K562 (cell line): ENCODE results near the gene SUCLG1. TPM values are rescaled to one million over a fixed set of nuclear protein-coding genes. Genes with fewer than 3 reads are reported as not detected.

Experiments
- ATAC-seq: fragments of 200-7000 bp; cut with Tn5 transposase; 3 replicates; pipeline ENCODE4 v1.9.1; 2020; ENCODE audit warnings: moderate library complexity
- BruUV-seq: library from RNA; stranded (reverse); fragments of 400-500 nt; replicated peaks from 2 replicates; lab custom pipeline; 2021; lab: Mats Ljungman, UMichigan
- CTCF ChIA-PET: fragments of 300-600 bp; formaldehyde crosslinking; extraction: SDS; loops from one replicate; lab custom pipeline; 2021; ENCODE audit warnings: low intra/inter-chr PET ratio; lab: Yijun Ruan, JAX
- POLR2A ChIA-PET: fragments of 300-600, 350-650 bp; sonication (Branson Sonifier 250); formaldehyde crosslinking; extraction: SDS; loops from one replicate; lab custom pipeline; 2021; ENCODE audit warnings: antibody characterized with exemption, inconsistent platforms; lab: Yijun Ruan, JAX
- DNase-seq, 4 experiments: peaks; one replicate each; pipeline versions ENCODE4 v3.0.0 to v3.0.0-alpha.2; 2011 to 2018; ENCODE audit warnings: low spot score in 3 of 4, mixed read lengths in 3 of 4; ENCODE audit errors: extremely low read depth in 1 of 4
- FAIRE-seq: peaks from 2 replicates; lab custom pipeline; 2011; peaks lifted over from hg19 to GRCh38; lab: Jason Lieb, UNC
- H2AFZ ChIP-seq: 2 replicates; pipeline ENCODE4 v1.6.0; 2011; ENCODE audit warnings: low read depth, low read length, control low read depth, inconsistent platforms
- H3K27ac ChIP-seq: fragments of 200-600 bp; 3 replicates; pipeline ENCODE4 v1.8.0; 2011; ENCODE audit warnings: low read depth, mild to moderate bottlenecking, control low read depth, inconsistent platforms, low read length, moderate library complexity, mixed read lengths; ENCODE audit errors: extremely low read depth
- H3K27me3 ChIP-seq, 2 experiments: fragments of 300-600 bp in 1 of 2; 2 replicates in 1 of 2; 3 replicates in 1 of 2; pipeline versions ENCODE4 v1.6.0 to v1.8.0; 2011; ENCODE audit warnings: inconsistent platforms in 2 of 2, low read length in 2 of 2, mild to moderate bottlenecking in 1 of 2, mixed read lengths in 1 of 2, moderate library complexity in 1 of 2; ENCODE audit not compliant: control insufficient read depth in 2 of 2, insufficient read depth in 2 of 2
- H3K36me3 ChIP-seq: fragments of 300-600 bp; 3 replicates; pipeline ENCODE4 v1.8.0; 2011; ENCODE audit warnings: mild to moderate bottlenecking, low read length, inconsistent platforms; ENCODE audit not compliant: control insufficient read depth, insufficient read depth
- H3K4me1 ChIP-seq, 2 experiments: fragments of 200-600 bp in 1 of 2; replicated peaks in 1 of 2; 2 replicates in 1 of 2; 3 replicates in 1 of 2; pipeline versions ENCODE4 v1.5.1 to v1.8.0; 2011; ENCODE audit warnings: inconsistent platforms in 2 of 2, low read length in 2 of 2, mild to moderate bottlenecking in 1 of 2, mixed read lengths in 1 of 2, moderate library complexity in 1 of 2; ENCODE audit not compliant: control insufficient read depth in 2 of 2, insufficient read depth in 2 of 2
- H3K4me2 ChIP-seq: 2 replicates; pipeline ENCODE4 v1.6.1; 2011; ENCODE audit warnings: low read length, control low read depth, inconsistent platforms, mixed read lengths; ENCODE audit not compliant: insufficient read depth
- H3K4me3 ChIP-seq: fragments of 200-600 bp; sonication (generic), shearing (Covaris generic); 2 replicates; pipeline ENCODE4 v1.5.1; 2016; ENCODE audit warnings: control low read depth, inconsistent platforms
- H3K79me2 ChIP-seq: fragments of 200-600 bp; 3 replicates; pipeline ENCODE4 v1.8.0; 2011; ENCODE audit warnings: low read length, inconsistent platforms; ENCODE audit not compliant: control insufficient read depth, insufficient read depth
- H3K9ac ChIP-seq, 2 experiments: 2 replicates each; pipeline versions ENCODE4 v1.6.0 to v1.6.1; 2011; ENCODE audit warnings: low read depth in 2 of 2, low read length in 2 of 2, control low read depth in 1 of 2, inconsistent platforms in 1 of 2, mild to moderate bottlenecking in 1 of 2, mixed read lengths in 1 of 2; ENCODE audit not compliant: insufficient read depth in 1 of 2
- H3K9me1 ChIP-seq: one replicate; pipeline ENCODE4 v1.6.0; 2011; ENCODE audit warnings: inconsistent platforms, mild to moderate bottlenecking, low read length, moderate library complexity; ENCODE audit not compliant: control insufficient read depth, insufficient read depth
- H3K9me3 ChIP-seq: replicated peaks from 2 replicates; pipeline ENCODE4 v1.5.1; 2011; ENCODE audit warnings: low read depth, low read length, inconsistent platforms; ENCODE audit not compliant: control insufficient read depth, insufficient read depth
- H4K20me1 ChIP-seq: replicated peaks from 2 replicates; pipeline ENCODE4 v1.6.1; 2011; ENCODE audit warnings: low read length, inconsistent platforms, mixed read lengths; ENCODE audit not compliant: control insufficient read depth, insufficient read depth
- EP300 ChIP-seq: IDR thresholded peaks from 2 replicates; pipeline ENCODE4 v1.6.1; 2012; ENCODE audit warnings: low read length, improper control_type of control experiment
- NFIC ChIP-seq: fragments of 450-650 bp; IDR thresholded peaks from 2 replicates; pipeline ENCODE4 v1.6.1; 2017; ENCODE audit warnings: mild to moderate bottlenecking, inconsistent platforms
- PHTF2 ChIP-seq: fragments of 250-450 bp; sonication (Bioruptor Pico); IDR thresholded peaks from 2 replicates; pipeline ENCODE4 v1.5.0; 2021; ENCODE audit warnings: mild to moderate bottlenecking
- POLR2H ChIP-seq: IDR thresholded peaks from 2 replicates; pipeline ENCODE4 v1.6.1; 2016; ENCODE audit warnings: missing genetic modification characterization, low read depth, mild to moderate bottlenecking, control low read depth, missing compliant biosample characterization, moderate library complexity
- ZNF140 ChIP-seq: fragments of 250-450 bp; sonication (Bioruptor Pico); IDR thresholded peaks from 2 replicates; pipeline ENCODE4 v1.8.0; 2021; ENCODE audit warnings: moderate library complexity, mild to moderate bottlenecking, inconsistent platforms
- ZNF232 ChIP-seq: sonication (generic); formaldehyde crosslinking; IDR thresholded peaks from 2 replicates; pipeline ENCODE4 v1.8.0; 2022; ENCODE audit warnings: mild to moderate bottlenecking, missing genetic modification reagents
- WGBS: fragments of 100-300 bp; shearing (Covaris generic); methylation state at CpG from one replicate; pipeline ENCODE4 v1.1.6; 2016; ENCODE audit warnings: low coverage, mixed read lengths; ENCODE audit not compliant: insufficient coverage; ENCODE audit errors: missing lambda C conversion rate; 5-methylcytosine and 5-hydroxymethylcytosine counted together
- in situ Hi-C: fragments of 300-500 bp; cut with MboI; formaldehyde crosslinking; loops from 4 replicates; pipeline ENCODE4 v1.15.0; 2018; ENCODE audit warnings: inconsistent platforms, mixed read lengths
- intact Hi-C: fragments of 100-400 bp; cut with micrococcal nuclease; formaldehyde crosslinking; loops from 2 replicates; pipeline ENCODE4 v1.14.2; 2022
- polyA plus RNA-seq, 8 experiments: library from polyadenylated mRNA; depleted of rRNA in 4 of 8; stranded (reverse) in 5 of 8; unstranded in 3 of 8; fragments of >200 nt; fragmentation: Nextera tagmentation in 2 of 8; fragmentation: Illumina TruSeq in 1 of 8; extraction: Ambion mirVana in 2 of 8; extraction: Trizol in 1 of 8; gene quantifications; 2 replicates each; pipeline versions ENCODE4 v1.2.1 to v1.2.3, GENCODE V29; 2011 to 2014; ENCODE audit warnings: inconsistent platforms in 1 of 8, missing spikeins in 1 of 8
- total RNA-seq, 7 experiments: library from RNA; depleted of rRNA in 6 of 7; stranded (reverse); fragments of >200 nt in 6 of 7; fragmentation: Illumina TruSeq in 2 of 7; extraction: Trizol in 2 of 7; gene quantifications; 2 replicates each; pipeline versions ENCODE4 v1.2.1 to v1.2.3, GENCODE V29; 2011 to 2021; ENCODE audit warnings: low replicate concordance in 1 of 7
- TF ChIP-seq, protein P1 (sequence below): fragments of 450-650 bp; formaldehyde crosslinking; IDR thresholded peaks from 2 replicates; pipeline ENCODE4 v1.4.0; 2020; ENCODE audit warnings: mild to moderate bottlenecking, mixed read lengths

SUCLG1 gene
- total and polyA plus RNA-seq, 9 of the 15 experiments (the other 6 are each of a cell fraction or from before 2014, with no cell fraction given): 90.5 to 325 (median 115) TPM

GRCh38 chr2:84456156-84456555 lies 2.9 kb downstream of the SUCLG1 start:
- ATAC-seq (no peak), DNase-seq (no peak), FAIRE-seq (no peak)
- WGBS: 65% methylated on average over 4 of the region's 4 CpGs
- H3K27me3 ChIP-seq: no peaks in the 10 kb centered on the region
- H2AFZ ChIP-seq: no peak overlapping the region
- H3K9ac ChIP-seq: no peak overlapping the region
- no peak overlapping the region; the same call in 1 of the 2 replicates for H3K4me2 ChIP-seq
- peaks cover 39% of the 10 kb centered on the region for H3K36me3 ChIP-seq
- peaks cover 14% of the 10 kb centered on the region; the same call in 1 of the 2 replicates for H4K20me1 ChIP-seq
- peaks cover 80% of the 10 kb centered on the region for H3K79me2 ChIP-seq
- H3K4me3 ChIP-seq: no peak overlapping the region
- H3K9me3 ChIP-seq: no peaks in the 10 kb centered on the region
- CTCF ChIA-PET: no interaction called here
- no TSS peak for BruUV-seq
- no peak for TF ChIP-seq ZNF232
- TF ChIP-seq POLR2H (tag): no peak
- no peak for TF ChIP-seq ZNF140 (CRISPR knock-in tag)
- TF ChIP-seq NFIC: no peak
- no peak for TF ChIP-seq EP300
- TF ChIP-seq, protein P1, sequence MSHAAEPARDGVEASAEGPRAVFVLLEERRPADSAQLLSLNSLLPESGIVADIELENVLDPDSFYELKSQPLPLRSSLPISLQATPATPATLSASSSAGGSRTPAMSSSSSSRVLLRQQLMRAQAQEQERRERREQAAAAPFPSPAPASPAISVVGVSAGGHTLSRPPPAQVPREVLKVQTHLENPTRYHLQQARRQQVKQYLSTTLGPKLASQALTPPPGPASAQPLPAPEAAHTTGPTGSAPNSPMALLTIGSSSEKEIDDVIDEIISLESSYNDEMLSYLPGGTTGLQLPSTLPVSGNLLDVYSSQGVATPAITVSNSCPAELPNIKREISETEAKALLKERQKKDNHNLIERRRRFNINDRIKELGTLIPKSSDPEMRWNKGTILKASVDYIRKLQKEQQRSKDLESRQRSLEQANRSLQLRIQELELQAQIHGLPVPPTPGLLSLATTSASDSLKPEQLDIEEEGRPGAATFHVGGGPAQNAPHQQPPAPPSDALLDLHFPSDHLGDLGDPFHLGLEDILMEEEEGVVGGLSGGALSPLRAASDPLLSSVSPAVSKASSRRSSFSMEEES: no peak
- TF ChIP-seq PHTF2 (CRISPR knock-in tag): no peak
- H3K9me1 ChIP-seq: peaks cover 8% of the 10 kb centered on the region
- intact Hi-C loops: no loop called here
- in situ Hi-C loops: no loop called here
- POLR2A ChIA-PET: no interaction called here
- H3K27ac ChIP-seq: no peak overlapping the region
- peaks cover 0 to 17% of the 10 kb centered on the region in 2 experiments; a peak in 2 of 5 replicates for H3K4me1 ChIP-seq
